Activated CD4-positive, alpha-beta T cell treated with anti-CD3 and anti-CD28 coated beads for 36 hours (primary cell): ENCODE data around the gene CTRB2. TPM values are rescaled to one million over a fixed set of nuclear protein-coding genes. Genes with fewer than 3 reads are reported as not detected.
"Not testable (repeated sequence)": the region's sequence is repeated elsewhere in the genome, so short reads cannot be mapped to it uniquely, and the experiment has no call there.

ENCODE experiments used
- ATAC-seq: fragments of 200-7000 bp; cut with Tn5 transposase; one replicate; pipeline ENCODE4 v1.10.0; 2021; ENCODE audit warnings: mild to moderate bottlenecking, moderate library complexity
- CTCF ChIA-PET: fragments of 350-600 bp; sonication (Branson Sonifier 250); formaldehyde crosslinking; loops from one replicate; lab custom pipeline; 2021; ENCODE audit warnings: antibody characterized with exemption; lab: Charles Lee
- POLR2A ChIA-PET: fragments of 350-600 bp; sonication (Branson Sonifier 250); formaldehyde crosslinking; loops from one replicate; lab custom pipeline; 2021; ENCODE audit warnings: antibody characterized with exemption, inconsistent platforms; lab: Charles Lee
- DNase-seq: peaks from one replicate; pipeline ENCODE4 v3.0.0-alpha.2; 2020
- H3K27ac Mint-ChIP-seq: one replicate; pipeline ENCODE4 v1.8.0; 2021; ENCODE audit warnings: mixed read lengths
- H3K27me3 Mint-ChIP-seq: one replicate; pipeline ENCODE4 v1.8.0; 2021; ENCODE audit warnings: mixed read lengths
- H3K36me3 Mint-ChIP-seq: one replicate; pipeline ENCODE4 v1.8.0; 2021; ENCODE audit warnings: low read depth, mixed read lengths
- H3K4me1 Mint-ChIP-seq: one replicate; pipeline ENCODE4 v1.8.0; 2021; ENCODE audit warnings: mixed read lengths
- H3K4me3 Mint-ChIP-seq: one replicate; pipeline ENCODE4 v1.8.0; 2021; ENCODE audit warnings: mild to moderate bottlenecking, moderate library complexity, mixed read lengths
- H3K9me3 Mint-ChIP-seq: one replicate; pipeline ENCODE4 v1.8.0; 2021; ENCODE audit warnings: low read depth, mixed read lengths
- intact Hi-C, 2 experiments: fragments of 100-400 bp; cut with DNase I in 1 of 2; cut with micrococcal nuclease in 1 of 2; formaldehyde crosslinking; loops; one replicate each; pipeline versions ENCODE4 v1.14.2 to v1.15.1; 2022 to 2024; cut with DNase I, micrococcal nuclease
- total RNA-seq, 2 experiments: library from RNA; stranded (reverse); gene quantifications; one replicate each; pipeline ENCODE4 v1.2.3, GENCODE V29; 2021

CTRB2 gene
- total RNA-seq, 2 experiments from 2014 or later = not detected

- Mint-ChIP-seq H3K27me3 (peaks cover 3% of the 10 kb centered on the region), H3K4me3 (no peak overlapping the region), H3K9me3 (no peaks in the 10 kb centered on the region), H3K4me1 (peaks cover 8% of the 10 kb centered on the region), H3K27ac (no peak overlapping the region), H3K36me3 (no peaks in the 10 kb centered on the region)
- ATAC-seq (no peak), DNase-seq (no peak)
- ChIA-PET CTCF (no interaction called here), POLR2A (no interaction called here)
- intact Hi-C loops = loop anchor here in 1 of 2 experiments (1.0 kb wide), 1 partner anchor 18 kb away; no protein-coding TSS in a partner anchor
Observed at GRCh38 chr16:75224306-75225082, 17.5 kb upstream of the CTRB2 start.

- H3K27me3 Mint-ChIP-seq, POLR2A ChIA-PET: not testable (repeated sequence)
Observed at GRCh38 chr16:75223129-75223528, 16.2 kb upstream of the CTRB2 start.

GRCh38 chr16:75222271-75222783, 15.4 kb upstream of the CTRB2 start:
- H3K27ac Mint-ChIP-seq = no peak overlapping the region
- H3K9me3 Mint-ChIP-seq = no peaks in the 10 kb centered on the region
- POLR2A ChIA-PET = no interaction called here

More at GRCh38 chr16:75223129-75223528, 16.2 kb upstream of the CTRB2 start:
- CTCF ChIA-PET, H3K36me3 Mint-ChIP-seq, intact Hi-C loops, ATAC-seq, H3K9me3 Mint-ChIP-seq, H3K27ac Mint-ChIP-seq, H3K4me3 Mint-ChIP-seq, DNase-seq: not testable (repeated sequence)
- peaks cover 16% of the 10 kb centered on the region for H3K4me1 Mint-ChIP-seq

GRCh38 chr16:75219838-75220237, 12.9 kb upstream of the CTRB2 start:
- Mint-ChIP-seq H3K27ac (peak overlapping the region; percentile 83), H3K27me3 (no peaks in the 10 kb centered on the region), H3K36me3 (no peaks in the 10 kb centered on the region), H3K9me3 (no peaks in the 10 kb centered on the region), H3K4me3 (peak overlapping the region; percentile 67), H3K4me1 (peaks cover 21% of the 10 kb centered on the region)
- ATAC-seq (peak; percentile 91), DNase-seq (peak; percentile 58)
- POLR2A ChIA-PET = no interaction called here
- CTCF ChIA-PET = interaction anchor here (0.6 to 2.7 kb wide), 10 partner anchors 13 to 244 kb away, joined by 3 to 12 read pairs (median 4); partner anchors contain the start of gene CTRB2
- intact Hi-C loops = loop anchor here (1.0 to 5.0 kb wide), 3 partner anchors 19 to 542 kb away; no protein-coding TSS in a partner anchor

More at GRCh38 chr16:75222271-75222783, 15.4 kb upstream of the CTRB2 start:
- Mint-ChIP-seq H3K27me3 (peaks cover 1% of the 10 kb centered on the region), H3K4me1 (peaks cover 21% of the 10 kb centered on the region), H3K4me3 (no peak overlapping the region), H3K36me3 (no peaks in the 10 kb centered on the region)
- intact Hi-C loops = loop anchor here in 1 of 2 experiments (1.0 kb wide), 1 partner anchor 18 kb away; no protein-coding TSS in a partner anchor
- CTCF ChIA-PET = no interaction called here
- ATAC-seq = no peak
- no peak for DNase-seq

GRCh38 chr16:75219088-75219487, 12.1 kb upstream of the CTRB2 start:
- Mint-ChIP-seq H3K9me3 (no peaks in the 10 kb centered on the region), H3K27me3 (no peaks in the 10 kb centered on the region), H3K36me3 (no peaks in the 10 kb centered on the region), H3K4me3 (no peak overlapping the region), H3K27ac (peak overlapping the region; percentile 37), H3K4me1 (peaks cover 21% of the 10 kb centered on the region)
- intact Hi-C loops = loop anchor here (1.0 to 5.0 kb wide), 2 partner anchors 20 to 543 kb away; no protein-coding TSS in a partner anchor
- ATAC-seq = no peak
- DNase-seq = no peak
- ChIA-PET POLR2A (no interaction called here), CTCF (interaction anchor here (1.0 to 2.7 kb wide), 7 partner anchors 12 to 244 kb away, joined by 3 to 12 read pairs (median 5); partner anchors contain the start of gene CTRB2)

GRCh38 chr16:75218256-75219076, 11.5 kb upstream of the CTRB2 start, which contains the start of gene CTRB1:
Gene CTRB1 (plus strand): TSS chr16:75218988. CDS start chr16:75219008, 20 bp downstream.
- DNase-seq (peak; percentile 46), ATAC-seq (peak; percentile 45)
- Mint-ChIP-seq H3K4me3 (peak within 1 kb of the TSS; percentile 67), H3K27me3 (no peaks in the 10 kb centered on the region), H3K9me3 (no peaks in the 10 kb centered on the region), H3K36me3 (no peaks in the 10 kb centered on the region), H3K27ac (peak within 1 kb of the TSS; percentile 83), H3K4me1 (peaks cover 21% of the 10 kb centered on the region)
- ChIA-PET POLR2A (no interaction called here), CTCF (interaction anchor here (1.0 to 1.4 kb wide), 3 partner anchors 16 to 245 kb away, joined by 3 to 6 read pairs (median 4); no protein-coding TSS in a partner anchor)
- intact Hi-C loops = loop anchor here (1.0 to 5.0 kb wide), 2 partner anchors 19 to 544 kb away; no protein-coding TSS in a partner anchor

GRCh38 chr16:75217389-75217851, 10.5 kb upstream of the CTRB2 start:
- POLR2A ChIA-PET = no interaction called here
- Mint-ChIP-seq H3K27ac (no peak overlapping the region), H3K36me3 (no peaks in the 10 kb centered on the region), H3K4me3 (no peak overlapping the region), H3K4me1 (peaks cover 21% of the 10 kb centered on the region), H3K27me3 (no peaks in the 10 kb centered on the region), H3K9me3 (no peaks in the 10 kb centered on the region)
- CTCF ChIA-PET = interaction anchor here (0.6 to 1.4 kb wide), 3 partner anchors 15 to 18 kb away, joined by 3 to 6 read pairs (median 4); no protein-coding TSS in a partner anchor
- ATAC-seq (no peak), DNase-seq (no peak)
- intact Hi-C loops = loop anchor here in 1 of 2 experiments (5.0 kb wide), 1 partner anchor 545 kb away; no protein-coding TSS in a partner anchor

GRCh38 chr16:75216576-75216975, 9.6 kb upstream of the CTRB2 start:
- Mint-ChIP-seq H3K27me3 (no peaks in the 10 kb centered on the region), H3K4me3 (no peak overlapping the region), H3K36me3 (no peaks in the 10 kb centered on the region), H3K27ac (no peak overlapping the region), H3K9me3 (no peaks in the 10 kb centered on the region), H3K4me1 (peaks cover 21% of the 10 kb centered on the region)
- DNase-seq (no peak), ATAC-seq (no peak)
- CTCF ChIA-PET = interaction anchor here (0.6 to 0.9 kb wide), 4 partner anchors 14 to 185 kb away, joined by 3 to 4 read pairs (median 4); no protein-coding TSS in a partner anchor
- POLR2A ChIA-PET = no interaction called here
- intact Hi-C loops = loop anchor here in 1 of 2 experiments (5.0 kb wide), 1 partner anchor 546 kb away; no protein-coding TSS in a partner anchor

- intact Hi-C loops = loop anchor here in 1 of 2 experiments (5.0 kb wide), 1 partner anchor 546 kb away; no protein-coding TSS in a partner anchor
Observed at GRCh38 chr16:75216127-75216526, 9.2 kb upstream of the CTRB2 start.

GRCh38 chr16:75211286-75211685, 4.3 kb upstream of the CTRB2 start:
- H3K4me1 Mint-ChIP-seq, H3K36me3 Mint-ChIP-seq, H3K27me3 Mint-ChIP-seq, ATAC-seq, H3K27ac Mint-ChIP-seq, H3K9me3 Mint-ChIP-seq, CTCF ChIA-PET, POLR2A ChIA-PET, intact Hi-C loops, DNase-seq, H3K4me3 Mint-ChIP-seq: not testable (repeated sequence)

More at GRCh38 chr16:75216127-75216526, 9.2 kb upstream of the CTRB2 start:
- POLR2A ChIA-PET = no interaction called here
- Mint-ChIP-seq H3K27ac (no peak overlapping the region), H3K36me3 (no peaks in the 10 kb centered on the region), H3K4me3 (no peak overlapping the region), H3K9me3 (no peaks in the 10 kb centered on the region), H3K27me3 (no peaks in the 10 kb centered on the region), H3K4me1 (peaks cover 21% of the 10 kb centered on the region)
- DNase-seq (no peak), ATAC-seq (no peak)
- CTCF ChIA-PET = interaction anchor here (0.6 to 0.9 kb wide), 3 partner anchors 14 to 186 kb away, joined by 3 to 4 read pairs (median 4); no protein-coding TSS in a partner anchor
